ENCODE data around the gene PHLDA3. TPM values are rescaled to one million over a fixed set of nuclear protein-coding genes. Genes with fewer than 3 reads are reported as not detected.

Gene PHLDA3
- total and polyA plus RNA-seq, 7 donors: 3.2 to 135 (median 93.4) TPM

DNA sequence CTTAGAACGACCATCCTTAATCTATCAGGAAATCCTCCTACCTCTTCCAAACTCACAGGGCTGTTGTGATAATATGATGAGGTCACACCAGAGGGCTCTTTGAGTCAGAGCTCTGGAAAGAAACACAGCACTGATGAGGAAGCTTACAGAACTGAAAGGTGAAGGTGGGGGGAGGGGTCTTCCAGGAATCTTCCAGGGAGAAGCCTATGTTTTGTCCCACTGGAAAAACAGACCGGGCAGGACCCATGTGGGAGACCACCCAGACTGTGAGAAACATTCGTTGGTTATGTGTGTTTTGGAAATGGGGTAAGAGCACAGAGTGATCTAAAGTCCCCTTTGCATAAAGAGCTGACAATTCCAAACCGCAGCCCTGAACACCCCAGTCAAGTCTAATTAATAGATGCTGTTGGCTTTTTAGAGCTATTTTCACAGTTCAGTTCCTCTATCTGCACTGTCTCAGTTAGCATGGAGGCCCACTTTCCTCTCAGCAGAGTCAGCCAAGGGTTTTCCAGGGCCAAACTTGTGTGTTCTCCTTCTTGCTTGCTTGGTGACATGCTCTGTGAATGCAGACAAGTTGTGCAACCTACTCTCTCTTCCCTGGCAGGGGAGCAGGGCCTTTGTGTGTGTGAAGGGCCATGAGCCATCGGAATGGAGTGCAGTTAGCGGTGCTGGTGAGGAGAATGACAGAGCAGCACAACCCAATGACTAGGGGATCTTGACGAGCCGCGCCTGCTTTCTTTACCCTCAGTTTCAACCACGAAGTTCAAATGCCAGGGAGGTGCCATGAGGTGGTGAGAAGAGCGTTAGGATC is 12.3 kb downstream of the PHLDA3 start:
- Histone ChIP-seq H3K4me1 (peaks cover 0 to 56% (median 52%) of the 10 kb centered on the region in 4 donors), H3K4me3 (no peak overlapping the region), H3K36me3 (no peaks in the 10 kb centered on the region), H3K27me3 (no peaks in the 10 kb centered on the region), H3K27ac (peak overlapping the region; percentile 39 to 84 (median 82)), H3K9me3 (no peaks in the 10 kb centered on the region)
- TF ChIP-seq POLR2AphosphoS5 (IDR thresholded peaks at IDR 0.05): peak; percentile 69 to 87 (median 83)
- peak in 2 of 4 donors; percentile 10 to 66 for TF ChIP-seq EP300 (IDR thresholded peaks at IDR 0.05)
- no peak for TF ChIP-seq POLR2A (IDR thresholded peaks at IDR 0.05)
- intact Hi-C loops (cut with DNase I): loop anchor here (2.0 kb wide), 1 partner anchor 52 kb away; no protein-coding TSS in a partner anchor
- WGBS, 2 donors: 60 to 72% methylated on average over 11 of the region's 11 CpGs
- peak; percentile 96 for DNase-seq

DNA sequence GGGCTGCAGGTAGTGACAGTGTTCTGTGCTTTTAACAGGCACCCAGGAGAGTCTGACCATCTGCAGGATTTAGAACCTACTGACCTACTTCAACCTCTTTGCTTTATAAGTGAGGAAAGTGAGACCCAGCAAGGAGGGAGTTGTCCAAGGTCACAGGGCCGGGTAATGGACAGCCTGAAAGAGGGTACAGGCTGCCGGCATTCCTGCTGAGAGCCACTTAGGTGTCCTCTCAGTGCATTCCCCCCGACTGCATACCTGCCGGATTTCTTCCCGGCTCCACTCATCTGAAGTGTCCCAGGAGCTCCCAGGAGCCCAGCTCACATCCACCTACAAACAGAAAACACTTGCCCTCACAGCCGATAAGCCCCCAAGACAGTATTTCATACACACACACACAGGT is 13.9 kb downstream of the PHLDA3 start:
- no peaks in the 10 kb centered on the region for H3K36me3 ChIP-seq
- 69 to 78% methylated on average over 6 of the region's 6 CpGs for WGBS, 2 donors
- peak overlapping the region in 3 of 4 donors; percentile 82 to 84 (median 82) for H3K27ac ChIP-seq
- TF ChIP-seq EP300 (IDR thresholded peaks at IDR 0.05) (no peak), POLR2A (IDR thresholded peaks at IDR 0.05) (no peak), POLR2AphosphoS5 (IDR thresholded peaks at IDR 0.05) (no peak)
- TF ChIP-seq, protein P1, sequence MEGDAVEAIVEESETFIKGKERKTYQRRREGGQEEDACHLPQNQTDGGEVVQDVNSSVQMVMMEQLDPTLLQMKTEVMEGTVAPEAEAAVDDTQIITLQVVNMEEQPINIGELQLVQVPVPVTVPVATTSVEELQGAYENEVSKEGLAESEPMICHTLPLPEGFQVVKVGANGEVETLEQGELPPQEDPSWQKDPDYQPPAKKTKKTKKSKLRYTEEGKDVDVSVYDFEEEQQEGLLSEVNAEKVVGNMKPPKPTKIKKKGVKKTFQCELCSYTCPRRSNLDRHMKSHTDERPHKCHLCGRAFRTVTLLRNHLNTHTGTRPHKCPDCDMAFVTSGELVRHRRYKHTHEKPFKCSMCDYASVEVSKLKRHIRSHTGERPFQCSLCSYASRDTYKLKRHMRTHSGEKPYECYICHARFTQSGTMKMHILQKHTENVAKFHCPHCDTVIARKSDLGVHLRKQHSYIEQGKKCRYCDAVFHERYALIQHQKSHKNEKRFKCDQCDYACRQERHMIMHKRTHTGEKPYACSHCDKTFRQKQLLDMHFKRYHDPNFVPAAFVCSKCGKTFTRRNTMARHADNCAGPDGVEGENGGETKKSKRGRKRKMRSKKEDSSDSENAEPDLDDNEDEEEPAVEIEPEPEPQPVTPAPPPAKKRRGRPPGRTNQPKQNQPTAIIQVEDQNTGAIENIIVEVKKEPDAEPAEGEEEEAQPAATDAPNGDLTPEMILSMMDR (IDR thresholded peaks at IDR 0.05): no peak
- intact Hi-C loops (cut with DNase I): no loop called here
- no peaks in the 10 kb centered on the region for H3K27me3 ChIP-seq
- H3K9me3 ChIP-seq: no peaks in the 10 kb centered on the region
- no peak overlapping the region for H3K4me3 ChIP-seq
- no peak for DNase-seq
- peaks cover 0 to 54% (median 51%) of the 10 kb centered on the region in 4 donors for H3K4me1 ChIP-seq

DNA sequence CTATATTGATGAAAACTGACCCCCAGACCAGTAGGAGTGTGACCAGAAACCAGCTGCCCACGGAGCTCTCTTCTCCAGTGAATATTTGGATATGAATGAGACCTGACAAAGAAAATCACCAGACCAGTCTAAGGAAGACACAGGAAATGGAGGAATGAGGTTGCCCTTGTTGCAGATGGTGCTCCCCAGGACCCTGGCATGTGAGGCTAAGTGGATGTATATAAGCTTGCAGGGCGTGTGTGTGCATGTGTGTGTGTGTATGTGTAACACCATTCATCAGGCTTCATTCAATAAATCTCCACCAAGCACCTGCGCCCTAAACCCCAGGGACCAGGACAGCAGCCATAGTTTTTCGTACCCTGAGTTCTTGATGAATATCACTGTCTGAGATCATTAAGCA is 14.4 kb downstream of the PHLDA3 start:
- DNase-seq: no peak
- Histone ChIP-seq H3K27ac (peak overlapping the region in 3 of 4 donors; percentile 82 to 84 (median 82)), H3K4me1 (peaks cover 0 to 52% (median 51%) of the 10 kb centered on the region in 4 donors), H3K9me3 (no peaks in the 10 kb centered on the region), H3K4me3 (no peak overlapping the region), H3K36me3 (no peaks in the 10 kb centered on the region), H3K27me3 (no peaks in the 10 kb centered on the region)
- intact Hi-C loops (cut with DNase I): no loop called here
- TF ChIP-seq, protein P1 (IDR thresholded peaks at IDR 0.05): no peak
- TF ChIP-seq EP300 (IDR thresholded peaks at IDR 0.05) (no peak), POLR2A (IDR thresholded peaks at IDR 0.05) (no peak), POLR2AphosphoS5 (IDR thresholded peaks at IDR 0.05) (no peak)
- 81 to 87% methylated on average over 4 of the region's 4 CpGs for WGBS, 2 donors

DNA sequence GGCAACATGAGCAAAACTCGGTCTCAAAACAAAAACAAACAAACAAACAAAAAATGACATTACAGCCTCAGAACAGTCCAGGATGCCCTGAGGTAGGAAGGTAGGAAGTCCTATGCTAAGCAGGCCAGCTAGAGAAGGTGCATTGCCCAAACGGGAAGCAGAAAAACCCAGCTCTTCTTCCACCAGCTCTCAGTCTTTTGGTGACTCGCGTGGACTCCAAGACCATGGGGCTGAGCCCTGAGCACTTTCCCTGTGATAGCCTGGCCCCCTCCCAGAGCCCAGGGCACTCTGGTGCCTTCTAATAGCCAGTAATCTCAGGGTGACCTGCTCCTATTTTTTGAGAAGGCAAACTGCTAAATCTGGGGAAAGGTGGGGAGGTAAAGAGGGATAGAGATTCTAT is 16.1 kb downstream of the PHLDA3 start:
- Histone ChIP-seq H3K27me3 (no peaks in the 10 kb centered on the region), H3K4me1 (peaks cover 0 to 59% (median 58%) of the 10 kb centered on the region in 4 donors), H3K36me3 (no peaks in the 10 kb centered on the region), H3K9me3 (no peaks in the 10 kb centered on the region), H3K4me3 (no peak overlapping the region), H3K27ac (no peak overlapping the region)
- intact Hi-C loops (cut with DNase I): no loop called here
- 54 to 71% methylated on average over 4 of the region's 4 CpGs for WGBS, 2 donors
- no peak for DNase-seq
- no peak for TF ChIP-seq POLR2A (IDR thresholded peaks at IDR 0.05)
- TF ChIP-seq, protein P1 (IDR thresholded peaks at IDR 0.05): no peak

DNA sequence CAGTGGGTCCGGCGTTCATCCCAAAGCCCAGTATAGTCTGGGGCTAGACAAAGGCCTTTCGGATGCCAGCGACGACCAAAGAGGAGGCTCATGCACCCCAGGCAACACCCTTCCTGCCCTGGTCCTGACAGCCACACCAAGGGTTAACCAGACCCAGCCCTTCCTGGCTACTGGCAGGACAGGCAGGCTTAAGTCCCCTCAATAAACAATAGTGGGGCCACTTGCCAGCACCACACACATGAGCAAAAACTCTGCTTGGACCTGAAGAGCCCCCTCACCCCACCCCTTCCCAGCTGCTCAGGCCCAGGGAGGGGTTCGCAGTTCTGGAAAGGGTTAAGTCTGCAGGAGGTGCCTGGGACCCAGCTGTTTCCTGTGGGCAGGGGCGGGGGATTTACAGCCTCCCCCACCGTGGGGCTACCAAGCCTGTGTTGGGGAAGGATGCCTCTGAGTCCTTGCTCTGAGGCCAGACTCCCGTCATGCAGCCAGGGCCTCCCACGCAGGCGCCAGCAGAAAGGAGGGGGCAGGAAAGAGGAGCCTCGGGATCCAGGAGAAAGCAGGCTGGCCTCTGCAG is 18.2 kb downstream of the PHLDA3 start:
- Histone ChIP-seq H3K9me3 (no peaks in the 10 kb centered on the region), H3K4me1 (peaks cover 0 to 41% (median 40%) of the 10 kb centered on the region in 4 donors), H3K36me3 (no peaks in the 10 kb centered on the region), H3K27ac (peak overlapping the region; percentile 23 to 78 (median 70)), H3K4me3 (no peak overlapping the region), H3K27me3 (no peaks in the 10 kb centered on the region)
- 29 to 52% methylated on average over 12 of the region's 12 CpGs for WGBS, 2 donors
- peak; percentile 90 for DNase-seq
- peak in 3 of 4 donors; percentile 32 to 56 (median 34) for TF ChIP-seq POLR2AphosphoS5 (IDR thresholded peaks at IDR 0.05)
- TF ChIP-seq EP300 (IDR thresholded peaks at IDR 0.05): no peak
- intact Hi-C loops (cut with DNase I): loop anchor here (1.0 kb wide), 1 partner anchor 61 kb away; no protein-coding TSS in a partner anchor

Data from sigmoid colon (tissue), 7 donors.